IPS-18a (cell line): ENCODE measurements around the gene CSNK2A2.
A peak's percentile ranks its signal among the peaks of the same experiment; 100 is the strongest.

Experiments
- H3K27ac ChIP-seq: one replicate; pipeline ENCODE4 v1.5.1; 2013; ENCODE audit warnings: low read length
- H3K27me3 ChIP-seq: one replicate; pipeline ENCODE4 v1.6.1; 2013; ENCODE audit warnings: mild to moderate bottlenecking, low read length; ENCODE audit not compliant: control insufficient read depth, insufficient read depth
- H3K36me3 ChIP-seq: one replicate; pipeline ENCODE4 v1.6.1; 2013; ENCODE audit warnings: low read depth, low read length; ENCODE audit not compliant: control insufficient read depth
- H3K4me1 ChIP-seq: one replicate; pipeline ENCODE4 v1.6.1; 2013; ENCODE audit warnings: low read depth, low read length; ENCODE audit not compliant: control insufficient read depth
- H3K4me3 ChIP-seq: one replicate; pipeline ENCODE4 v1.5.1; 2013; ENCODE audit warnings: low read length
- H3K9ac ChIP-seq: one replicate; pipeline ENCODE4 v1.6.1; 2013; ENCODE audit warnings: mild to moderate bottlenecking, low read length, moderate library complexity
- H3K9me3 ChIP-seq: one replicate; pipeline ENCODE4 v1.6.1; 2013; ENCODE audit warnings: low read depth, low read length; ENCODE audit not compliant: control insufficient read depth

Gene CSNK2A2

DNA sequence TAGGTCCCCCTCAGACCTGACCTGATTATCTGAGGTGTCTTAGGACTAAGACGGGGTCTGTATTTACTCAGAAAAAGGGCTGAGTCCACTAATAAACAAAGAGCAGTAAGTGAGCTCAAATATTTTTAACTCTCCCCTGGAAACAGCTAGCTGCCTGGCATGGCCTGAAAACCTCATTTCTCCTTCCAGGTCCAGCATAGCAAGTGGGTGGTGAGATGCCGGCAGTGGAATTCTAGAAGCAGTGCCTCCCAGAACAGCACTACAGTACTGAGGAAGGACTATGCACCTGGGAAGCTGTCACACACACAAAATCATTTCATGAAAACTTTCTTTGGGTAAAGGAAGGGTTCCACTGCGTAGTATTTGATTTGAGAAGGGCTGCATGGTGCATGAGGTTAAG lies 39.2 kb downstream of the CSNK2A2 start:
- no peak overlapping the region for H3K9ac ChIP-seq
- H3K4me3 ChIP-seq, result no peak overlapping the region
- H3K27ac ChIP-seq, result no peak overlapping the region
- H3K36me3 ChIP-seq, result peaks cover 36% of the 10 kb centered on the region
- no peaks in the 10 kb centered on the region for H3K4me1 ChIP-seq
- H3K27me3 ChIP-seq, result no peaks in the 10 kb centered on the region
- no peaks in the 10 kb centered on the region for H3K9me3 ChIP-seq

DNA sequence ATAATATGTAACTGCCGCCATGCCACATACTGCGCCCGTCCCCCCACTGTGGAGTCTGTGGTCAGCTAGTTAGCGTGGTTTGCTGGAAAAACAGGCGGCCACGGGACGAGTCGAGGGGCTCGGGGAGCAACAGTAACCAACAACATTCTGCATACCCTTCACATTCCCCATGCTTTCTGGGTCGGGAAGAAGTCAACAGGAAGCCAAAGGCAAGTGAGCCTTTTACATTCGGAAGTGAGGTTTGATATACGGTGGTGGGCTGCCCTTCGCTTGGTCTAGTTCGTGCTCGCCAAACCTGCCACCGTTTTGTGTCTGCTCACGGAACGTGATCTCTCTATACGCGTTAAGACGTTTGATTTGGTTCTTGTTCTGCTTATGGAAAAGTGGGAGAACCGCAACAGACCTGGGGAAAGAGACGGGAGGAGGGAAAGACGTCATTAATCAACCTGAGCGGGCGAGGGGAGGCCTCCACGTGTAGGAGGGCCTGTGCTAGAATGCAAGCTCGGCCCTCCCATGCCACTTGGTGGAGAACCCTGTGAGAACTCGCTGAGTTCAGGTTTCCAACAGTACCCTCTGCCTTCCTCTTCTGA lies 39.9 kb downstream of the CSNK2A2 start:
- no peaks in the 10 kb centered on the region for H3K4me1 ChIP-seq
- H3K9ac ChIP-seq, result no peak overlapping the region
- no peak overlapping the region for H3K27ac ChIP-seq
- H3K27me3 ChIP-seq, result no peaks in the 10 kb centered on the region
- no peaks in the 10 kb centered on the region for H3K9me3 ChIP-seq
- H3K4me3 ChIP-seq, result no peak overlapping the region
- H3K36me3 ChIP-seq, result peaks cover 29% of the 10 kb centered on the region

DNA sequence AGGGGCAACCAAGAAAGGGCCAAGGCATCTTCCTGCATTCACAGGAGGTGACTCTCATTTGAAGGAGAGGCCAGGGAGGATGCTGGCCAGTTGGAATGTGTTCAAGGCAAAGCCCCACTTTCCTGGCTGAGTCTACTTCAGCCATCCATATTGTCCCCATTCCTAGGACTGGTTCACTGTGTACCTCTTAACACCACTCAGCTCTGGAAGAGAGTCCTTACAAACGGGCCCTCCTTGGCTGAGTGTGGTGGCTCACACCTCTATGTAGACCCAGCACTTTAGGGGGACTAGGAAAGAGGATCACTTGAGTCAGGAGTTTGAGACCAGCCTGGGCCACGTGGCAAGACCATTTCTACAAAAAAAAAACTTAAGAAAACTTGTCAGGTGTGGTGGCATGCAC lies 40.7 kb downstream of the CSNK2A2 start:
- no peaks in the 10 kb centered on the region for H3K27me3 ChIP-seq
- no peak overlapping the region for H3K4me3 ChIP-seq
- H3K9ac ChIP-seq, result no peak overlapping the region
- no peak overlapping the region for H3K27ac ChIP-seq
- H3K9me3 ChIP-seq, result no peaks in the 10 kb centered on the region
- no peaks in the 10 kb centered on the region for H3K4me1 ChIP-seq
- H3K36me3 ChIP-seq, result peaks cover 21% of the 10 kb centered on the region

DNA sequence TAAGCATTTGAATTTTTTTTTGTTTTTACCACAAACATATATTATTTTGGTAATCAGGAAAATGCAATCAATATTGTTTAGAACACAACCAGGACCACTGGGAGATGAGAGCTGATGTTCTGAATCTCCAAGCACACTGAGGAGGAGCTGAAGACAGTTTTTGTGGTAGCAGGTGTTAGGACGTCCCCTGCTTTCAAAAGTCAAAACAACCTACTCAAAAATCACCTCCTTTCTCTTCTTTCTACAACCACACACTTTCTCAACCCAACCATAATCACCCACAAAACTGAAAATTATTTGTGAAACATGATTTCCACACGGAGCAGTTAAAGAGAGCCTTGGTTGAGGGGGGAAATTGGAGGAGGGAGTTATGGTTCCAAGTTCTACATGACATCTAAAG lies 42.1 kb downstream of the CSNK2A2 start:
- H3K36me3 ChIP-seq, result peaks cover 10% of the 10 kb centered on the region
- no peak overlapping the region for H3K4me3 ChIP-seq
- no peak overlapping the region for H3K9ac ChIP-seq
- no peak overlapping the region for H3K27ac ChIP-seq
- H3K9me3 ChIP-seq, result no peaks in the 10 kb centered on the region
- H3K27me3 ChIP-seq, result no peaks in the 10 kb centered on the region
- H3K4me1 ChIP-seq, result no peaks in the 10 kb centered on the region

DNA sequence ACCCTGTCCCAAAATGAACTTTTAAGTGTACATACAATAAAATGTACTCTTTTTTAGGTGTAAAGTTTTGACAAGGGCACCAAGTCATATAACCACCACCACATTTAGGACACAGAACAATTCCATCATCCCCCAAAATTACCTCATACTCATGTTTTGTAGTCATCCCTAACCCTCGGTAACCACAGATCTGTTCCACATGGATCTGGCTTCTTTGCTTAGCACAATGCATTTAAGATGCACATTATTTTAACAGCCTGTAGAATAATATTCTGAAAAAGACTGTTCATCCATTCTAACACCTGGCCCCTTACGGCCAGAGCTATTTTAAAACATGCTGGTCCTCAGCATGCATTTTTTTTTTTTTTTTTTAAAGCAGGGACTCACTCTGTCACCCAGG lies 43.6 kb downstream of the CSNK2A2 start:
- Histone ChIP-seq H3K4me1 (no peaks in the 10 kb centered on the region), H3K9ac (no peak overlapping the region), H3K27ac (no peak overlapping the region), H3K4me3 (no peak overlapping the region), H3K9me3 (no peaks in the 10 kb centered on the region), H3K27me3 (no peaks in the 10 kb centered on the region), H3K36me3 (no peaks in the 10 kb centered on the region)

DNA sequence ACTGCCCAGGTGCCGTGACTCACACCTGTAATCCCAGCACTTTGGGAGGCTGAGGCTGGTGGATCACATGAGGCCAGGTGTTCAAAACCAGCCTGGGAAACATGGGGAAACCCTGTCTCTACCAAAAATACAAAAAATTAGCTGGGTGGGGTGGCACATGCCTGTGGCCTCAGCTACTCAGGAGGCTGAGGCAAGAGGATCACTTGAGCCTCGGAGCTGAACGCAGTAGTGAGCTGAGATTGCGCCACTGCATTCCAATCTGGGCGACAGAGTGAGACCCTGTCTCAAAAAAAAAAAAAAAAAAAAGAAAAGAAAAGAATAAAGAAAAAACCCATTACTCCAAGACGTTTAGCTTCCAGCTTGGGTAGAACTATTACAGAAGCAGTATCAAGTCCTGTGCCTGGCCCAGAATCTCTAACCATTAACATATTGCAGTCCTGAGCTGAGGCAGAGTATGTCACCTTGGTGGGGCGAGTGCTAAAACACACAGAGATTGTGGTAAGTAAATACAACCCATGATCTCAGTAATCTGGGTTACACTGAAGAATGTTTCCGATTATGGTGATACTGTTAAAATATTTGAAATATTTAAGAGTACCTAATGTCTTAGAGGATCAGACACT lies 45.5 kb downstream of the CSNK2A2 start:
- Histone ChIP-seq H3K4me1 (no peaks in the 10 kb centered on the region), H3K27ac (no peak overlapping the region), H3K4me3 (no peak overlapping the region), H3K9ac (no peak overlapping the region), H3K36me3 (no peaks in the 10 kb centered on the region), H3K27me3 (no peaks in the 10 kb centered on the region), H3K9me3 (no peaks in the 10 kb centered on the region)

DNA sequence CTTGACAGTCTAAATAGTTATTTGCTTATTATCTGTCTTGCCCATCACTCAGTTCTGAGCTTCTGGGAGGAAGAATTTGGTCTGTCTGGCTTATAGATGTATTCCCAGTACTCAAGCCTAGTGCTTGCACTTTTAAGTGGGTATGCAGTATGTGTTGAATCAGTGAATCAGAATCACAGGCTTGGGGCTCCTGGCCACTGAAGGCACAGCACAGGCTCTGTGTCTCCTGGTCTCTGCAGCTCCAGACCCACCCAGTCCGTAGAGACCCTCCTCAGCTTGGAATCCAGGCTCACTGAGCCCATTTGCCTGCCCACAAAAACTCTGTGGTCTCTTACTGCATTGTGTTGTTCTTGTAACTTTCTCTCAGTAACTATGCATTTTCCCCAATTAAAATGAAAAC lies 49.4 kb downstream of the CSNK2A2 start:
- Histone ChIP-seq H3K27ac (no peak overlapping the region), H3K27me3 (no peaks in the 10 kb centered on the region), H3K36me3 (no peaks in the 10 kb centered on the region), H3K9ac (no peak overlapping the region), H3K4me3 (no peak overlapping the region), H3K4me1 (no peaks in the 10 kb centered on the region), H3K9me3 (no peaks in the 10 kb centered on the region)

DNA sequence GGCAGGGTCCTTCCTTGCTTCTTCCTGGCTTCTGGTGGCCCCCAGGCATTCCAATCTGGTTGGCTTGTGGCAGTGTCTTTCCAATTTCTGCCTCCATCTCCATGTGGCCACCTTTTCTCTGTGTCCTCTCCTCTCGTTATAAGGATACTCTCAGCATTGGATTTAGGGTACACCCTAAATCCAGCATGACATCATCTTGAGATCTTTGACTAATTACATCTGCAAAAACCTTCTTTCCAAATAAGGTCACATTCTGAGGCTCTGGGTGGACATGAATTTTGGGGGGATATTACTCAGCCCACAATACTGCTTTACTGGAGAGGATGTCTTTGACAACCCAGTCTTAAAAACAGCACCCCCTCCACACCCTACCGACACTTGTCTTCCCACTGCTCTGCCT lies 49.8 kb downstream of the CSNK2A2 start:
- Histone ChIP-seq H3K27me3 (no peaks in the 10 kb centered on the region), H3K4me3 (no peak overlapping the region), H3K27ac (no peak overlapping the region), H3K9ac (no peak overlapping the region), H3K9me3 (no peaks in the 10 kb centered on the region), H3K36me3 (no peaks in the 10 kb centered on the region), H3K4me1 (no peaks in the 10 kb centered on the region)

DNA sequence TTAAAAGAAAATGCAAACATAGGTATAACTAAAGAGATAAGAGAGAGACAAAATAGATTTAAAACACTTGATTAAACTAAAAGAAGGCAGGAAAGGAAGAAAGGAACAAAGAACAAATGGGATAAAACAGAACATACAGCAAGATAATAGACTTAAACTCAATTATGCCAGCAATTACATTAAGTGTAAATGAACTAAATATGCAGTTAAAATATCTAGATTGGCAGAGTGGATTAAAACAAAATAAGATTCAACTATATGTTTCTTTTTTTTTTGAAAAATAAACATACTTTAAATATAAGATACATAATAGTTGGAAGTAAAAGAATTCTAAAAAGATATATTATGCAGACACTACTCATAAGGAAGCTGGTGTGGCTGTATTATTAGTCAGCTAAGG lies 59.1 kb downstream of the CSNK2A2 start:
- Histone ChIP-seq H3K27ac (no peak overlapping the region), H3K9me3 (no peaks in the 10 kb centered on the region), H3K4me1 (no peaks in the 10 kb centered on the region), H3K27me3 (no peaks in the 10 kb centered on the region), H3K36me3 (no peaks in the 10 kb centered on the region), H3K4me3 (no peak overlapping the region), H3K9ac (no peak overlapping the region)

DNA sequence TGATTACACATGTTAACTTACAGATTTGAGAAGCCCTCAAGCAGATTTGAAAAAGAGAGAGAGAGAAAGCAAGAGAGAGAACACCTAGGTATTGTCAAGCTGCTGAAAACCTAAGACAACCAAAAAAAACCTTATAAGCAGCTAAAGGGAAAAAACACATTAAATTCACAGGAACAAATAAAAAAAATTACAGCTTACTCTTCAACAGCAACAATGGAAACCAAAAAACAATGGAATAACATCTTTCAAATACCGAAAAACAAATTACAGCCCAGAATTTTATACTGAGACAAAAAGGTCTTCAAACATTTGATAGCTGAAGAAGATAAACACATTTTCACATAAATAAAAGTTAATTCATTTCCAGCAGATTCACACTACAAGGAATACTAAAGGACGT lies 60.3 kb downstream of the CSNK2A2 start:
- Histone ChIP-seq H3K4me3 (no peak overlapping the region), H3K9me3 (no peaks in the 10 kb centered on the region), H3K4me1 (no peaks in the 10 kb centered on the region), H3K27ac (no peak overlapping the region), H3K9ac (no peak overlapping the region), H3K36me3 (no peaks in the 10 kb centered on the region), H3K27me3 (no peaks in the 10 kb centered on the region)

DNA sequence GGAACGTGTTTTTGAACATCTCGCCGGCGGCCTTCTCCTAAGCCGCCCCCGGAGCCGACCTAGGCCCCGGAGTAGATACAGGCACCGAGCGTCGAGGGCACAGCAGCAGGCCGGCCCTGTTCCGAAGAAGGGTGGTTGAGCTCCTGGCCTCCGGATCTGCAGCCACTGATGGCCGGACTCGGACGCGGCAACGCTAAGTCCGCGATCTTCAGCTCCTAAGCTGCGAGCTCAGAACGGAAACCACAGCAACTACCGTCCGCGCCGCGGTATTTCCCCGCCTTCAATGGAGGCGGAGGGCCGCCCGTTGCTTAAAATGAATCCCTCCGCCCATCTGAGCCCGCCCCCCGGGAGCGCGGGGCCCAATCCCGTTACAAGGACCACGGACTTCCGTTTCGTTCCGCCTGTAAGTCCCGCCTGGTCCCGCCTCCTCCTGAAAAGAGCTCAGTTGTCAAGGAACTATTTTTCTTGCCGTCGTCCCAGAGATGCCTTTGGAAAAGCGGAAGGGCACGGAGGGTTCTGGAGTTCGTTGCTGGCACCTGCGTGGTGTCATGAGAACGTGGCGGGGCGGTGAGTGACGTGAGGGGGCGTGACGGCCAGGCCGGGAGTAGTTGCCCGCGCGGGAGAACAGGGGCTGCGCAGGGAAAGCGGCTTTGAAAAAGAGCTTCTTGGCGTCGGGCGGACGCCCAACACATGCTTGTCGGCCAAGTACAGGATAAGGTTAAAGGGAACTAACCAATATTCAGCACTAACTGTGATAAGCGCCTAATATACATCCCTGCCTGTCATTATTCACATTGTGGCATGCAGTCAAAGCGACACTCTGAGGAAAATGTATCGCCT lies 68.6 kb downstream of the CSNK2A2 start, which contains the start of gene CFAP20:
CFAP20 (minus strand) TSS at position 285 of the 840 bp plus-strand sequence; CDS start at position 19, 266 bp downstream.
- Histone ChIP-seq H3K27ac (peak within 1 kb of the TSS; percentile 56), H3K9ac (peak within 1 kb of the TSS; percentile 94), H3K9me3 (no peaks in the 10 kb centered on the region), H3K27me3 (no peaks in the 10 kb centered on the region), H3K36me3 (no peaks in the 10 kb centered on the region), H3K4me3 (peak within 1 kb of the TSS; percentile 69), H3K4me1 (peaks cover 15% of the 10 kb centered on the region)
